GM19395 (cell line): ENCODE results near the gene ACSS3.
"Not testable (repeated sequence)": the region's sequence is repeated elsewhere in the genome, so short reads cannot be mapped to it uniquely, and the experiment has no call there.

ENCODE experiments used
- ATAC-seq: cut with Tn5 transposase; IDR thresholded peaks from one replicate; pipeline ENCODE4 v1.9.1; 2021; ENCODE audit warnings: mild to moderate bottlenecking, moderate library complexity; ENCODE audit not compliant: unreplicated experiment

Gene ACSS3

DNA sequence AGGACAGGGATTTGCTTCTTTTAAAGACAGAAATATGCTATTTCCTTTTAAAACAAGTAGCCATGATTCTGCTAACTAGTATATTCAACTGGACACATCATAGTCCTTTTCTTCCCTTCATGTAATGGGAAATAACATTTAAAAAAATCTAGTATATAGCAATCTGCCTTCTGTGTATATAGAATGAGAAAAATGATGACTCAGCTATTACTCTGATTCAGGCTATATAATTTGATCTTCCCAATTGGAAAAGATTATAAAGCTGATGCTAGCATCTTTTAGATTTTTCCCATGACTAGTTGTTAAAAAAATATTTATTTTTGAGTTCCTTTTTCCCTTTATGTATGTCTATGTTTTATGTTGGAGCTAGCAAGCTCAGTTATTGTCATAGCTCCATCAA is 86.9 kb downstream of the ACSS3 start:
- no peak for ATAC-seq

DNA sequence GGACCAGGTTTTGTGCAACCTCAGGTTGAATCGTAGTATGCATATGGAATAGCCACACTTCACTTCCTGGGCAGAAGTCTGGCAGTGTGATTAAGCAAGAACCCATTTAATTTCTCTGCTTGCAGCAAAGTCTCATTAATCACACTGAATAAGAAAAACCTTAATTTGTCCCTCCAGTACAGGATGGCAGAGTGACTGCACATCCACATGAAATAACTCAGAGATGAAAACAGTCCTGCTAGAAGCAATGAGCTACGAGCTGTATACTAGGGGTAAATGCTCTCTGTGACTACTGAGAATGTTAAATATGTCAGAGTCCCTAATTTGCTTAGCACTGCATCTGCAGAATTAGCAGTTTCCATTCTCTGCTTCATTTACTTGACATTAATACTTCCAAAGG is 88.9 kb downstream of the ACSS3 start:
- ATAC-seq: no peak

DNA sequence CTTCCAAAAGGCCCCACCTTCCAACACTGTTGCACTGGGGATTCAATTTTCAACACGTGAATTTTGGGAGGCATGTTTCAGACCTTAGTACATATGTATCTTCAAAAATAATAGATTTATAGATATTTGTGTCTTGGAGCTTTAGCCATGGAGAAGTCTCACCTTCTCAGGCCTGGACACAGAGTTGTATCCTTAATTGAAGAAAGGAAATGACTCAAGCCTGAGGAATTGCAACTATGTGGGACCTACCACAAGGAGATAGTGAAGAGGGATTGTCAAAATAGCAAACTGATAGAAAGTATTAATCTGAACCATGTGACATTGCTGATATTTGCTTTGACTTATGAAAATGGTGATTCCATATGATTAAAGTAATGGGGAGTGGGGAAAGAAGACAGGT is 89.8 kb downstream of the ACSS3 start:
- no peak for ATAC-seq

DNA sequence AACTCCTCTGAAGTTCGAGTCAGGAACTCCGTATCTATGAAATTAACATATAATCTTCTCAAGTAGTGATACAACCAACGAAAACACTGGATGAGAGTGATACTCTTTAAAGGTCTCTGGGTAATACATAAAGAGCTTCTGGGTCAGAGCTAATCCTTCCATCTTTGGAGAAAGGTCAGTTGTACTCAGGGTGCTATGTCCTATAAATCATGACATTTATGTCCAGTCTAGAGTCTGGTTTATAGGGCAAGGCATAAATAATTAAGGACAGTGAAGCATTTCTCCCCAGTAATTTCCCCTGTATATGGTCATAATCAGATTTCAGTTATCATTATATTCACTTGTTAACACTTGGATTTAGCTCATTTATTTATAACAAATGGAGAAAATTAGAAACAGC is 90.6 kb downstream of the ACSS3 start:
- no peak for ATAC-seq

DNA sequence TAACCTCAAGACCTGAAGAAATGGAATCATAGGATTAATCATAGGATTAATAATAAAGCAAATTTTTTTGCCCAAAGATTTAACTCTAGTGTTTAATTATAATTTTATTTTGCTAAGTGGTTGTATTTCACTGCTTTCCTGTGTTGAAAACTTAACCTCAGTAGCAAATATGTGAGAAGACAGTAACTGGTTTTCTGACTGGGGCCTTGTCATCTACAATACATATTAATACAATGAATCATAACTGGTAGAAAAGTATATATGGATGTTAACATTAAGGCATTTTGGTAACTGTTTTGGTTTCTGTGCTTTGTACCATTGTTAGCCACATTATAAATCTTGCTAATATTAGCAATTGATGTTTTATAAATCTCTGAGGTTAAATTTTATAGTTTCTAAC is 92.2 kb downstream of the ACSS3 start:
- ATAC-seq: no peak

DNA sequence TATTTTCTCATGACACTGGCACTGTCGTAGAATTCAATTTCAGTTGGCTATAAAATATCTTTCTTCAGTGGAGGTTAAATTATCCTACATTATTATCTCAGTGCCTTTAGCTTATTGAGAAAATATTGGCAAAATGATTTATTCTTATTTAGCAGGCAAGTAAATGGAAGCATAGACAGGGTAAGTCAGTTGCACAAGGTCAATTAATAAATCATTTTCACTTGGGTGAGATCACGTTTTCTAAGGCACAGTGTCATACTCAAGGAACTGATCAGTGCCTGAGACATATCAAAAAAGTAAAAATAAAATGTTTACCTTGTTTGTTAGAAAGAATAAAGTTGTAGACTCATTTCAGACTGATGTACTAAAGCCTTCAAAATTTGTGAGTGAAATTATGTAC is 95.0 kb downstream of the ACSS3 start:
- no peak for ATAC-seq

DNA sequence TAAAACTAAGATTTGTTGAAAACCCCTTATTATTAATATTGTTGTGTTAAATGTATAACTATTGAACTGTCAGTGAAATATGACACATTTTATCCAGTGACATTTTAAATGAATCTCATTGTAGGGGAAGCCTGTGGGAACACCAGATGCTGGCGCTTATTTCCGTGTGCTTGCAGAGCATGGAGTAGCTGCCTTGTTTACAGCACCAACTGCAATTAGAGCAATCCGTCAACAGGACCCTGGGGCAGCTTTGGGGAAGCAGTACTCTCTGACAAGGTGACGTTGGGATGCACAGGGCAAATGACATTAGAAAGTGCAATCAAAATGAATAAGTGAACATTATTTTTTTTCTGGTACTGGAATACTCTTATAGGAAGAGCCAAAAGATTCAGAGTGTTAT is 96.8 kb downstream of the ACSS3 start:
- no peak for ATAC-seq

DNA sequence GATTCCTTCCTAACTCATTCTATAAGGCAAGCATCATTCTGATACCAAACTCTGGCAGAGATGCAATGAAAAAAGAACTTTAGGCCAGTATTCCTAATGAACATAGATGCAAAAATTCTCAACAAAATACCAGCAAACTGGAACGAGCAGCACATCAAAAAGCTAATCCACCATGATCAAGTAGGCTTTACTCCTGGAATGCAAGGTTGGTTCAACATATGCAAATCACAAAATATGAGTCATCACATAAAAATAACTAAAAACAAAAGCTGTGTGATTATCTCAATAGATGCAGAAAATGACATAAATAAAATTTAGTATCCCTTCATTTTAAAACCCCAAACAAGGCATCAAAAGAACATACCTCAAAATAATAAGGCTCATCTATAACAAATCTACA is 98.9 kb downstream of the ACSS3 start:
- ATAC-seq: no peak

DNA sequence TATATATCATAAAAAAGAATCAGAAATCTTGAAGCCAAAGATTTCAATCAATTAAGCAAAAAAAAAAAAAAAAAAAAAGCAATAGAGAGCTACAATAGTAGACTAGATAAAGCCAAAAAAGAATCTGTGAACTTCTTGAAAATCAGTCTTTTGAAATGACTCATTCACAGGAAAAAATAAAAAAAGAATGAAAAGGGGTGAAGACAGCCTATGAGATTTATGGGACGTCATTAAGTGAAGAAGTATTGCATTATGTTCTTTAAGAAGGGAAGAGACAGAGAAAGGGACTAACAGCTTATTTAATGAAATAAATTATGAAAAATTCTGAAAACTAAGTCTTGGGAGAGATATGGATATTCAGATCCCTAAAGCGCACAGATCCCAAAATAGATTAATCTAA is 103.8 kb downstream of the ACSS3 start:
- no peak for ATAC-seq

DNA sequence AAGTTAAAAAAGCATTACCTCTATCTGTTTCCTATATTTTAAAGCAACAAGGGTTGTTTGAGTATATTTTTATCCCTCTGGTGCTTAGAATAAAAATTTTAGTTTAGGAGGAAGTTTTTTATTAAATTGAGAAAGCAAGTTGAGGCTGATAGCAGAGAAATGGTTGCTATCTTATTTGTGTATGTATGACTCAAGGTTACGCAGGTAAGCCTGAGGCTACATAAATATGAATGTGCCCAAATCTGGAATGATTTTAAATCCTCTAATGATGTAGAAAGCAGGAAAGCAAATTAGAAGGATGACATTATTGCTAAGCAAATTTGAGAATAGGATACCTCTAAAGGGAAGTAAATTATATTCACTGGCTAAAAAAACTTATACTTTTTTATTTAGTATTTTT is 109.8 kb downstream of the ACSS3 start:
- ATAC-seq: no peak

DNA sequence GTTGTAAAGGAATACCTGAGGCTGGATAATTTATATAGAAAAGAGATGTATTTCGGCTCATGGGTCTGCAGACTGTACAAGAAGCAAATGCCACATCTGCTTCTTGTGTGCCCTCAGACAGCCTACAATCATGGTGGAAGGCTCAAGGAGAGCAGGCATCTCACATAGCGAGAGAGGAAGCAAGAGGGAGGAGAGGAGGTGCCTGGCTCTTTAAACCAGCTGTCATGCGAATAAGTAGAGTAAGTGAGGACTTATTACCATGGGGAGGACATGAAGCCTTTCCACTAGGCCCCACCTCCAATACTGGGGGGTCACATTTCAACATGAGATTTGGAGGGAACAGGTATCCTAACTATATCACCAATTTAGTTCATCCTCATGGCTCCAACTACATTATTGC is 118.7 kb downstream of the ACSS3 start:
- ATAC-seq: no peak

DNA sequence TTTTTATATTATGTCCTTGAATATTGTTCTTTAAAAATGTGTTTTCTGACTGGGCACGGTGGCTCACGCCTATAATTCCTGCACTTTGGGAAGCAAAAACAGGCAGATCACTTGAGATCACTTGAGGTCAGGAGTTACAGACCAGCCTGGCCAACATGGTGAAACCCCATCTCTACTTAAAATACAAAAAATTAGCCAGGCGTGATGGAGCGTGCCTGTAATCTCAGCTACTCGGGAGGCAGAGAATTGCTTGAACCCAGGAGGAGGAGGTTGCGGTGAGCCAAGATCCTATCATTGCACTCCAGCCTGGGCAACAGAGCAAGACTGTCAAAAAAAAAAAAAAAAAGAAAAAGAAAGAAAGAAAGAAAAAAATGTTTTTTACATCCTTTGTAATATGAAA is 122.7 kb downstream of the ACSS3 start:
- ATAC-seq: not testable (repeated sequence)

DNA sequence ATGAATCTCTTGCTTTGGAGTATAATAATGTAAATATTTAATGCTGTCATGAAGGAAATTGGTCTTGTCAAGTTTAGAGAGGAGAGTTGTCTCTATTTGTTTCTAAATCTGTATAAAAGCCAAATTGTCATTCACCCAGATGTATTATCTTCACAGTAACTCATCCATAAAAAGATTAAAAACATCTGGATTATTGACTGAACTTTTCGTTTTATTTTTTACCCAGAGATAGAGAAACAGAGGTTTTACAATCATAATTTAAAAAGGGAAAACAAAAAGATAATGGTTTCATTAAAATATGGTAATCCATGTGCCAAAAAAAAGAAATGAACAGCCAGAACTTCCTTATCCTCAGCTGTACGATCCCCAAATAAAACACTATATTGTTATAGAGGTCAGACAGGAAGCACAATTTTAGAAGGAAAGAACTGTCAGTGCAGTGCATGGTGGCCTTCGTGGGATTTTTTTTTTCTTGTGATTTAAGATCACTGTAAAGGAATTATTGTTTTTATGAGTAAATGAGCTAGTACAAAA is 125.9 kb downstream of the ACSS3 start:
- ATAC-seq: no peak

DNA sequence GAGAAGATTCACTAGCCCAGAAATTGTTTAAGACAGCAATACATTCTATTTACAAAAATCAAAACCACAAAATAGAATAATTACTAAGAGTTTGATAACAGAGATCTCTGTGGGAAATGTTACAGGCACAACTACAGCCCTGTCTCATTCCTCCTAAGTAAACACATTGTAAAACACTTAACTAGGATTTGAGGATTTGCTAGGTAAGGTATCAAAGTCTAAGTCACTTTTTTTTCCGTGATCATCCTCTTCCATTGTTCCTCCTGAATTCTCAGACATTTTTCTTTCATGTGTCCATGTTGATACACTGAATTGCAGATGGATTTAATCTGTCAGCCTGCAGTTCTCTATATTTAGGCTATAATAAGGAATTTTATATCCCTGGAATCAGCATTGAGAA is 127.5 kb downstream of the ACSS3 start:
- no peak for ATAC-seq

DNA sequence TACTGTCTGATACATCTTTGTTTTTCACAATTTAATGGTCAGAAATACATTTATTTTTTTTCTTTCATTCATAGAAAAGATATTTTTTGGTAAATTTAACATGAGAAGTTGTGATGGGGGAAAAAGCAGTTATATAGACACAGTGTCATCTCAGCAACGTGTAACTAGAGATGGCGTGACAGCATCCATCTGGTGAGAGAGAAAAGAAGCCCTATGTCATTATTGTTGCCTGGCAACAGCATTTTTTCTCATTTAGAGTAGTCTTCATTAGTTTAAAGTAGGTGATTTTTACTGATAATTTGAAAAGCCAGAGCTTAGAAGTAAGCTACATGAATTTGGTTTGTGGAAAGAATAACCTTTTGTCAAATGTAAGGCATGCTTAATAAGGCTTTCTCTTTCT is 128.6 kb downstream of the ACSS3 start:
- ATAC-seq: no peak

DNA sequence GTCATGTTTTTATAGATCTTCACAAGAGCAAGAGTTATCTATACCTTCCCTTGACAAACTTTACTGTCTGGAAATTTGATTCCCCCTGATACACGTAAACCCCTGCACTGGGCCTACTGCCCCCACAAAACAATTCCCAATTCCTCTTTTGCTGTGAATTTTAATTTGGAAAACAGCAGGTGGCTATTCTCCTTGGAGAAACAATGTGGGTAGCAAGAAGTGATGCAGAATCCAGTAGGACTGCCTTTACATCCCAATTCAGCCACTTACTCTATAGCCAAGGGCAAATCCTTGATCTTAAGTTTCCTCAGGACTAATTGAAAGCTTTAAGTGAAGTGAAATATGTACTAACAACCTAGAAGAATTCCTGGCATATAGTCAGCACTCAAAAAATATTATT is 129.3 kb downstream of the ACSS3 start:
- no peak for ATAC-seq

DNA sequence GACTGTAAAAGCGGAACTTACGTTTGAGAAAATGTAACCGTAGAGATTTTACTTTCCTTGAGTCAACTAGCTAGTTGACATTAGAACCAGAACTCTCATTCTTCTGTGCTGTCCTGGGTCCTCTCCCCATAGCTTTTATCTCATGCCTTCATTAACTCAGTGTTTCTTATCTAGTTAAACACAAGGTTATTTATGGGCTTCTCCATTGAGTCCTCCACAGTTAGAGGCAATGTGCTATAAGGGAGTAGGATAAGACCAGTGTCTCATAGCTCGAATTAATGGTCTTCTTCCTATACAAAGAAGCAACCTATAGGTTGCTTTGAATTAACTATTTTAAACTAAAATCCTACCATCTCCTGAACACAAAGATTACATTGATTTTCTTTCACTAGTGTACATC is 129.8 kb downstream of the ACSS3 start:
- no peak for ATAC-seq

DNA sequence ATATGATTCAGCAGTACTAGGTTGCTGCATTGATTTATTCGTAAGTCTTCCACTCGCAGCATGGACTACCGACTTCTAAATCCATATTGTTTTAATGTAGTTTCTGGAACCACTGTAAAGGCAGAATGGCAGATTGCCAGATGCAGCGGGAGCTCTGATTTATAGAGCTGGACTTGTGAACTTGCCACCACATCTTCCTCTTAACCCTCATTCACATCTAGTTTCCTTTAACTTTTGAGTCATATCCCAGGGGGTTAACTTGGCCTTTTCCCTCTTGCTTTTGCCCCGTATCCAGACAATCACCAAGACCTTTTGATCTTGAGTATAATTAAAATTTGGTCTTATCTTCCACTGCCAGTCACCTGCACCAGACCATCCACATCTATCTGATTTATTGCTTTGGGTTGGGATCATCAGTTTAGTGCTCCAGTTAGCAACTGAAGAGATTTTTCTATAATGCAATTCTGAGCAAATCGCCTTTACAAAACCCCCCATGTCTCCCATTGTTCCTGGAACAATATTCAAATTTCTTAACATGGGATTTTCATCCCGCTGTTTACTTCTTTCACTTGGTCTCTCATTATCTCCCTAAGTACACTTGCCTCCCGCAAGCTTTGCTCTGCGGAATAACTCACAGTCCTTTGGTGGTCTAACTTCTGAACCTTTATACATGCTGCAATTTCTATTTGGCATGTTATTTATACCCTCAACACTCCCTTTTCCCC is 130.5 kb downstream of the ACSS3 start:
- no peak for ATAC-seq

DNA sequence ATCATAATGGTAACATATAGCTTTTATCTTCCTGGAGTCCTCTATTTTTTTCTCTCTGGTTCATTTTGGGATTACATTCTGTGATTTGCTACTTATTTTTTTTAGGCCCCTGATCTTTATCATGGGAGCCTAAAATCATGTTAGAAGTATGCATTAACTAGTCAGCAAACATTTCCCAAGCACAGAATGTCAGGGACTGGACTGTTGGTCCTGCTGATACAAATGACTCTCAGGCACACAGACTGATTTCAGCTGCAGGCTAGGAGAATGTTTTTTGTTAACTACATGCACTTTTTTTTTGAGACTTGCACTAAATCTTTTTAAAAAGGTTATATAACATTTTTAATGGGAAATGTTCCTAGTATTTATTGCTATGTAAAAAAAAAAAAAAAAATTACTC is 131.1 kb downstream of the ACSS3 start:
- no peak for ATAC-seq

DNA sequence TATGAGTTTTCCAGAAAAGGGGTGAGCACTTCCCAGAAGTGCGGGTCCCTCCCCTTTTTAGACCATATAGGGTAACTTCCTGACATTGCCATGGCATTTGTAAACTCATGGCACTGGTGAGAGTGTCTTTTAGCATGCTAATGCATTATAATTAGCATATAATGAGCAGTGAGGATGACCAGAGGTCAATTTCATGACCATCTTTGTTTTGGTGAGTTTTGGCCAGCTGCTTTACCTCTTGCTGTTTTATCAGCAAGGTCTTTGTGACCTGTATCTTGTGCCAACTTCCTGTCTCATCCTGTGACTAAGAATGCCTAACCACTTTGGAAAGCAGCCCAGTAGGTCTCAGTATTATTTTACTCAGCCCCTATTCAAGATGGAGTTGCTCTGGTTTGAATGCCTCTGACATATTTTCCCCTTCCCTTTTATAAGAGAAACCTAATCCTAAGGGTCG is 131.9 kb downstream of the ACSS3 start:
- ATAC-seq: not testable (repeated sequence)

DNA sequence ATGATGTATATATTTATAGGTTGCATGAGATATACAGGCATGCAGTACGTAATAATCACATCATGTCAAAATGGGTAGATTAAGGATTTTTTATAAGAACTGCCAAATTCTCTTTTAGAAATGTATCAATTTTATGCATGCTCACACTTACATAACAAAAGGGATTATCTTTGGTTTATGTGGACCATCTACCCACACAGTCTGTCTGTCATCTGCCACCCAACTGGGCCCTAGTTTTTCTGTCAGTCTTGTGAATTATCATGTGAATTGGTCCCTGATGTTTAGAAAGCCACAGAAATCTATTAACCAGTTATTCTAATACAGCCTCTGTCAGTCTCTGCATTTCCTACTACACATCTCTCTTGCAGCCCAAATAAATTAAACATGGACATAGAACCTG is 133.4 kb downstream of the ACSS3 start:
- no peak for ATAC-seq

DNA sequence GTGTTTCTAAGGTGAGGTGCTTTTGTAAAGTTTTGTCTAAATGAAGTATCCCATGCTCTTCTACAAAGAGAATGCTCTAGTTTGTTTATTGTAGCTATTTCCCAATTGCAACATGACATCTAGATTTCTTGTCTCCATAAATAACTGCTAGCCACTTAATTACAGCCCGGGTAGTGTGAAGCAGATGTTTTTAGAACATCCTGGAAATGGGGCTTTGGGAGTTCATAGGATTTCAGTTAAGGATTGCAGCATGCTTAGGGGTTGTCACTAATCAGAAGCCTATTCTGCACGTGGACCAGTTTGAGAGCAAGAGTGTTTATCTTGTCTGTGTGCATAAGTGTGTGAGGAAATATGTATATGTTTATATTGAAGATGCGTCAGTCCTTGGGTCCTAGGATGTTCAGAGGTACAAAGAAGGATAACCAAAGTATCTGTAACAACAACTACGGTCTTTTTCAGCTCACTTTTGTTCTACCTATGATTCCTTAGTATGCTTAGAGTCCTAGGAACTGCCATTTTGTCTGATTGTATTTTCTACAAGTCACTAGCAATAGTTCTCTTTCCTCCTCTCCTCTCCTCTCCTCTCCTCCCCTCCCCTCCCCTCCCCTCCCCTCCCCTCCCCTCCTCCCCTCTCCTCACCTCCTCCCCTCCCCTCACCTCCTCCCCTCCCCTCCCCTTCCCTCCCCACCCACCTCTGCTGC is 135.3 kb downstream of the ACSS3 start:
- no peak for ATAC-seq
